T-helper 2 cell treated with Interferon-gamma antibody and Interleukin-4, amounts not matched to agents 5 μg/mL and 100 μg/mL, for 36 hours (primary cell): ENCODE data around the gene COMTD1.

Experiments used
- DNase-seq: peaks from one replicate; pipeline ENCODE4 v3.0.0; 2021; ENCODE audit warnings: low spot score
- H3K27ac Mint-ChIP-seq: one replicate; pipeline ENCODE4 v1.8.0; 2021; ENCODE audit warnings: mild to moderate bottlenecking, mixed read lengths
- H3K27me3 Mint-ChIP-seq: one replicate; pipeline ENCODE4 v1.8.0; 2021; ENCODE audit warnings: low read depth, mixed read lengths
- H3K36me3 Mint-ChIP-seq: one replicate; pipeline ENCODE4 v1.8.0; 2021; ENCODE audit warnings: low read depth, mixed read lengths
- H3K4me1 Mint-ChIP-seq: one replicate; pipeline ENCODE4 v1.8.0; 2021; ENCODE audit warnings: low read depth, mixed read lengths
- H3K4me3 Mint-ChIP-seq: one replicate; pipeline ENCODE4 v1.8.0; 2022; ENCODE audit warnings: mild to moderate bottlenecking, moderate library complexity, mixed read lengths
- H3K9me3 Mint-ChIP-seq: one replicate; pipeline ENCODE4 v1.8.0; 2021; ENCODE audit warnings: mixed read lengths

COMTD1 gene

GRCh38 chr10:75235375-75236177 is at the start of gene COMTD1:
TSS of gene COMTD1 (minus strand) at chr10:75235957. CDS start at chr10:75235928, 29 bp downstream.
- H3K9me3 Mint-ChIP-seq, result no peaks in the 10 kb centered on the region
- peak within 1 kb of the TSS; percentile 80 for H3K27ac Mint-ChIP-seq
- peak within 1 kb of the TSS; percentile 67 for H3K4me3 Mint-ChIP-seq
- H3K27me3 Mint-ChIP-seq, result no peaks in the 10 kb centered on the region
- DNase-seq, result peak; percentile 95
- H3K4me1 Mint-ChIP-seq, result peaks cover 20% of the 10 kb centered on the region
- H3K36me3 Mint-ChIP-seq, result peaks cover 24% of the 10 kb centered on the region

- H3K4me3 Mint-ChIP-seq, result no peak overlapping the region
- H3K4me1 Mint-ChIP-seq, result no peaks in the 10 kb centered on the region
- no peak for DNase-seq
- H3K9me3 Mint-ChIP-seq, result no peaks in the 10 kb centered on the region
- no peaks in the 10 kb centered on the region for H3K36me3 Mint-ChIP-seq
- peaks cover 7% of the 10 kb centered on the region for H3K27me3 Mint-ChIP-seq
- no peak overlapping the region for H3K27ac Mint-ChIP-seq
These were observed 48.1 kb upstream of the COMTD1 start for GRCh38 chr10:75283671-75284470.

GRCh38 chr10:75283078-75283670 is 47.4 kb upstream of the COMTD1 start:
- DNase-seq, result no peak
- no peak overlapping the region for H3K27ac Mint-ChIP-seq
- no peaks in the 10 kb centered on the region for H3K4me1 Mint-ChIP-seq
- H3K27me3 Mint-ChIP-seq, result peaks cover 7% of the 10 kb centered on the region
- H3K9me3 Mint-ChIP-seq, result no peaks in the 10 kb centered on the region
- no peak overlapping the region for H3K4me3 Mint-ChIP-seq
- H3K36me3 Mint-ChIP-seq, result no peaks in the 10 kb centered on the region

GRCh38 chr10:75281974-75282373 is 46.2 kb upstream of the COMTD1 start:
- Mint-ChIP-seq H3K4me1 (no peaks in the 10 kb centered on the region), H3K4me3 (no peak overlapping the region), H3K27me3 (peaks cover 7% of the 10 kb centered on the region), H3K27ac (no peak overlapping the region), H3K36me3 (no peaks in the 10 kb centered on the region), H3K9me3 (no peaks in the 10 kb centered on the region)
- DNase-seq, result no peak

- H3K27me3 Mint-ChIP-seq, result peaks cover 11% of the 10 kb centered on the region
- no peaks in the 10 kb centered on the region for H3K4me1 Mint-ChIP-seq
- H3K27ac Mint-ChIP-seq, result no peak overlapping the region
- no peaks in the 10 kb centered on the region for H3K9me3 Mint-ChIP-seq
- no peaks in the 10 kb centered on the region for H3K36me3 Mint-ChIP-seq
- H3K4me3 Mint-ChIP-seq, result no peak overlapping the region
- DNase-seq, result no peak
These were observed 44.5 kb upstream of the COMTD1 start for GRCh38 chr10:75280236-75280635.

GRCh38 chr10:75276069-75276872 is 40.5 kb upstream of the COMTD1 start:
- H3K4me1 Mint-ChIP-seq, result no peaks in the 10 kb centered on the region
- no peak overlapping the region for H3K27ac Mint-ChIP-seq
- H3K4me3 Mint-ChIP-seq, result no peak overlapping the region
- H3K36me3 Mint-ChIP-seq, result no peaks in the 10 kb centered on the region
- H3K9me3 Mint-ChIP-seq, result no peaks in the 10 kb centered on the region
- H3K27me3 Mint-ChIP-seq, result peaks cover 11% of the 10 kb centered on the region
- no peak for DNase-seq

- Mint-ChIP-seq H3K27me3 (peaks cover 6% of the 10 kb centered on the region), H3K27ac (no peak overlapping the region), H3K4me3 (no peak overlapping the region), H3K9me3 (no peaks in the 10 kb centered on the region), H3K36me3 (no peaks in the 10 kb centered on the region), H3K4me1 (no peaks in the 10 kb centered on the region)
- no peak for DNase-seq
These were observed 37.1 kb upstream of the COMTD1 start for GRCh38 chr10:75272896-75273295.

GRCh38 chr10:75272094-75272493 is 36.3 kb upstream of the COMTD1 start:
- no peak overlapping the region for H3K27ac Mint-ChIP-seq
- no peaks in the 10 kb centered on the region for H3K36me3 Mint-ChIP-seq
- no peaks in the 10 kb centered on the region for H3K9me3 Mint-ChIP-seq
- no peaks in the 10 kb centered on the region for H3K4me1 Mint-ChIP-seq
- no peak overlapping the region for H3K4me3 Mint-ChIP-seq
- peaks cover 6% of the 10 kb centered on the region for H3K27me3 Mint-ChIP-seq
- no peak for DNase-seq

- Mint-ChIP-seq H3K27me3 (peaks cover 2% of the 10 kb centered on the region), H3K4me3 (no peak overlapping the region), H3K27ac (no peak overlapping the region), H3K4me1 (no peaks in the 10 kb centered on the region), H3K36me3 (no peaks in the 10 kb centered on the region), H3K9me3 (no peaks in the 10 kb centered on the region)
- no peak for DNase-seq
These were observed 33.8 kb upstream of the COMTD1 start for GRCh38 chr10:75269605-75270004.

GRCh38 chr10:75266945-75267344 is 31.2 kb upstream of the COMTD1 start:
- Mint-ChIP-seq H3K27ac (no peak overlapping the region), H3K4me3 (no peak overlapping the region), H3K4me1 (no peaks in the 10 kb centered on the region), H3K9me3 (no peaks in the 10 kb centered on the region), H3K36me3 (no peaks in the 10 kb centered on the region), H3K27me3 (peaks cover 2% of the 10 kb centered on the region)
- no peak for DNase-seq

GRCh38 chr10:75265856-75266255 is 30.1 kb upstream of the COMTD1 start:
- Mint-ChIP-seq H3K27me3 (peaks cover 2% of the 10 kb centered on the region), H3K4me3 (no peak overlapping the region), H3K27ac (no peak overlapping the region), H3K4me1 (no peaks in the 10 kb centered on the region), H3K36me3 (no peaks in the 10 kb centered on the region), H3K9me3 (no peaks in the 10 kb centered on the region)
- no peak for DNase-seq

GRCh38 chr10:75263806-75264205 is 28.0 kb upstream of the COMTD1 start:
- no peak for DNase-seq
- H3K9me3 Mint-ChIP-seq, result no peaks in the 10 kb centered on the region
- no peaks in the 10 kb centered on the region for H3K27me3 Mint-ChIP-seq
- no peak overlapping the region for H3K4me3 Mint-ChIP-seq
- H3K27ac Mint-ChIP-seq, result no peak overlapping the region
- no peaks in the 10 kb centered on the region for H3K4me1 Mint-ChIP-seq
- no peaks in the 10 kb centered on the region for H3K36me3 Mint-ChIP-seq

GRCh38 chr10:75261813-75262705 is 26.3 kb upstream of the COMTD1 start:
- DNase-seq, result no peak
- Mint-ChIP-seq H3K27me3 (no peaks in the 10 kb centered on the region), H3K36me3 (no peaks in the 10 kb centered on the region), H3K4me1 (no peaks in the 10 kb centered on the region), H3K9me3 (no peaks in the 10 kb centered on the region), H3K27ac (no peak overlapping the region), H3K4me3 (no peak overlapping the region)
